Measurements from ENCODE around the gene CBLB.

CBLB gene

DNA sequence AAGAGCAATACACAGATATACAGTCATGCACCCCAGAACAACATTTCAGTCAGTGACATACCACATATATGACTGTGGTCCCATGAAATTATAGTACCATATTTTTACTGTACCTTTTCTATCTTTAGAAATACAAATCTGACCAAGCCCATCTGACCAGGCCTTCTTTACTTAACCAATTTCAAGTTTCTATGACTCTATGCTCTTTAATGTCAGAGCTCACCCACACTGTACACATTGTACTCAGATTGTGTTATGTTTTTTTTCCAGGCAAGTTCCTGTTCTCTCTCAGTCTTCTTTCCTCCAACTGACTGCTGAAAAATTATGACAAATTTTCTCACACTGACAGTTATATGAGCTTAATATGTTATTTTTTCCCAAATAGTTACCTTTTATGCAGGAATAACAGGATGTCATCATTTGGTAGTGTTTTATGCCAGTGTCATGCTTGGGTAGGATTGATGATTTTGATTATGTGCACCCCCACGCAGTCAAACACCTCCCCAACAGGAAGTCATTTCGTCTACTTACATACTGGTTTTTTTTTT, 8.0 kb upstream of the CBLB start:
- H3K4me3 ChIP-seq (ENCODE audit: low read length), result no peak overlapping the region
- DNase-seq (ENCODE audit: low read depth), result no peak
- TF ChIP-seq, protein P1, sequence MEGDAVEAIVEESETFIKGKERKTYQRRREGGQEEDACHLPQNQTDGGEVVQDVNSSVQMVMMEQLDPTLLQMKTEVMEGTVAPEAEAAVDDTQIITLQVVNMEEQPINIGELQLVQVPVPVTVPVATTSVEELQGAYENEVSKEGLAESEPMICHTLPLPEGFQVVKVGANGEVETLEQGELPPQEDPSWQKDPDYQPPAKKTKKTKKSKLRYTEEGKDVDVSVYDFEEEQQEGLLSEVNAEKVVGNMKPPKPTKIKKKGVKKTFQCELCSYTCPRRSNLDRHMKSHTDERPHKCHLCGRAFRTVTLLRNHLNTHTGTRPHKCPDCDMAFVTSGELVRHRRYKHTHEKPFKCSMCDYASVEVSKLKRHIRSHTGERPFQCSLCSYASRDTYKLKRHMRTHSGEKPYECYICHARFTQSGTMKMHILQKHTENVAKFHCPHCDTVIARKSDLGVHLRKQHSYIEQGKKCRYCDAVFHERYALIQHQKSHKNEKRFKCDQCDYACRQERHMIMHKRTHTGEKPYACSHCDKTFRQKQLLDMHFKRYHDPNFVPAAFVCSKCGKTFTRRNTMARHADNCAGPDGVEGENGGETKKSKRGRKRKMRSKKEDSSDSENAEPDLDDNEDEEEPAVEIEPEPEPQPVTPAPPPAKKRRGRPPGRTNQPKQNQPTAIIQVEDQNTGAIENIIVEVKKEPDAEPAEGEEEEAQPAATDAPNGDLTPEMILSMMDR (conservative IDR thresholded peaks at IDR 0.05; ENCODE audit: low read depth, low read length), result no peak

DNA sequence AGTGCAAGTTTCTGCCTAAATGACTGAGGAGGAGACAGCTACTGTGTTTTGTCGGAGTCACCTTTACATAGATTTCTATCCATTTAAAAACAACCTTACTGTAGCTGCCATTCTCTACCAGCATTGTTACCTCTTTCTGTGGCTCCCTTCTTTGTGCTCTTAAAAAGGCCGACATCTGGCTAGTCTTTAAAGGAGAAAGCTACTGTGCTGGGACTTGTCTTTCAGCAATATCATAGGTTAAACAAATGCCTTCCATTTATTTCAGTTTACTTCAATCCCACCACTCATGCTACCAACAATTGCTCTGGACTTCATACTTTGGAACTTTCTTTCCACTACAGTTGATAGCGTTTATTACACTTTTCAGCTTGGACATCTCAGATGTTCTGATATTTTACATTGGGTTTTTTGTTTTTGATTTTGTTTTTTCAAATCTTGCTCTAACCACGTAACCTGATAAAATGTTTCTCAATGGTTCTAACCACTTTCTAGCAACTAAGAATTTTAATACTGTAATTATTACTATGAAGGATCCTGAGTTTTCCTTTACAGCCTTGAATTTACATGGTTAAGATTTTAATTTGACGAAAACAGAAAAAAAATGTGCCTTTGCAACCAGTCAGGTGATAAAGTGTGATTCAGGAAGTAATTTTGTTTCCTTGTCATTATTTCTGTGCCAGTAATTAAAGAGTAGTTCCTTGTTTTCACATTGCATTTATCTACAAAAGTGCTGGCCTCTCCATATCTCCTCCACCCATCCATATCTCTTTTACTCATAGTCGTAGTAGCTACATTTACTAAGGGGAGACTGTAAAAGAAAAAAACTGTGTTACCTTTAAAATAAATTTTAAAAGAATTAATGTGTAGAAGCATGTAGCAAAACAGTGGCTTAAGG, 1.3 kb upstream of the CBLB start:
- TF ChIP-seq, protein P1 (conservative IDR thresholded peaks at IDR 0.05; ENCODE audit: low read depth, low read length), result no peak
- peak overlapping the region; percentile 89 for H3K4me3 ChIP-seq (ENCODE audit: low read length)
- DNase-seq (ENCODE audit: low read depth), result no peak

DNA sequence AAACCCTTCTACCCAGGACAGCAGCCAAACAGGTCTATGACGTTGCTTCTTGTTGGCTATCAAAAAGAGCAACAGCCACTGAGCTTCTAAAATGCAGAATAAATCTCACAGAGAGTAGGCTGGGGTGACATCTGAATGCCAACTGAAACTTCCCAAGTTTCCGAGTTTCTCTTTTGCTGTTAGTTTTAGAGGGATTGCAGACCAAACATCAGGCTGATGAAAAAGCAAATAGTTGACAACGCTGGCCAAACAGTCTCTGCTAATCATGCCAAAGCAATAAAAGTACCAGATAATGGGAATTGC, 670 bp upstream of the CBLB start:
- peak overlapping the region; percentile 89 for H3K4me3 ChIP-seq (ENCODE audit: low read length)
- no peak for DNase-seq (ENCODE audit: low read depth)
- TF ChIP-seq, protein P1 (conservative IDR thresholded peaks at IDR 0.05; ENCODE audit: low read depth, low read length), result no peak

DNA sequence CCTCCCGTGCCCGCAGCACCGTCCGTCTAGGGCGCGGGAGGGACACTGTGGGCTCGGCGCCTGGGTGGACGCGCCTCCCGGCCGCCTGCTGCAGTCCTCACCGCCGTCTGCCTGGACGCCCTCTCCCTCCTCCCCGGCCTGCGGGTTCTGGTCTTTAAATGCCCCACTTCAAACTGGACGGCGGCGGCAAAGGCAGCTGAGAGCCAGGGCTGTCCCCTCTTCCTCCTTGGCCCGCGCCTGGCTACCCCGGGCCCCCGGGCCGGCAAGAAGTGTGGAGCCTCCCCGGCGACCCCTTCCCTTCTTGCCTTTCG, 426 bp downstream of the CBLB start:
- peak overlapping the region; percentile 89 for H3K4me3 ChIP-seq (ENCODE audit: low read length)
- DNase-seq (ENCODE audit: low read depth), result no peak

DNA sequence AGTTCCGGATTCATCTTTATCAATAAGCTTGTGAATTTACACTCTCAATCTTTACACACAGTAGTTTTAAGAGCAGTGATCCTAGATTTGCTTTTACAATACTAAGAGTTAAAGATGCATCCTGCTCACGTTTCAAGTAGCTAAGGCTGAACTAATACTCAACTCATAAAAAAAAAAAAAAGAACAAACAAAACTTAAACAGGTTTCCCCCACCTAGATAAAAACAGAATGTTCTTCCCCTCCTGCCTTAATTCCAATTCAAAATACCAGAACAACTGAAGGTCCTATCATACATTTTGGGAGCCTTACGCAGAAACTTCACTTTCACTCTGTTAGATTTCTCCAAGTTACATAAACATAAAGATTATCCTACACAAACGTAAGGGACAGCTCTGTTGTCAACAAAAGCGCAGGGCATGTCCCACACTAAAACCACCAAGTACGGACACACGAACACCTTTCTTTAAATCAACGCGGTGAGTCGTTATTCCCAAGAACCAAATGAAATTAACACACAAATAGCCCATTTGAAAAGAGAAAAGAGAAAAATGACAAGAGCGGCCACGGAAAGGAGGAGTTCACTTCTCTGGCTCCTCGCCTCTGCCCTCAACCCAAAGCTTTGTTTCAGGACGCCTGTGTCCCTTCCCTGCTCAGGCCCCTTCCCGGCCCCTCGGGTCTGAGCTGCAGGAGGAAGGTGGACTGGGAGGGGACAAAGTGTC, 941 bp downstream of the CBLB start:
- peak overlapping the region; percentile 89 for H3K4me3 ChIP-seq (ENCODE audit: low read length)
- DNase-seq (ENCODE audit: low read depth), result no peak
- TF ChIP-seq, protein P1 (conservative IDR thresholded peaks at IDR 0.05; ENCODE audit: low read depth, low read length), result no peak

More for the DNA sequence above, 426 bp downstream of the CBLB start:
- TF ChIP-seq, protein P1 (conservative IDR thresholded peaks at IDR 0.05; ENCODE audit: low read depth, low read length), result no peak

DNA sequence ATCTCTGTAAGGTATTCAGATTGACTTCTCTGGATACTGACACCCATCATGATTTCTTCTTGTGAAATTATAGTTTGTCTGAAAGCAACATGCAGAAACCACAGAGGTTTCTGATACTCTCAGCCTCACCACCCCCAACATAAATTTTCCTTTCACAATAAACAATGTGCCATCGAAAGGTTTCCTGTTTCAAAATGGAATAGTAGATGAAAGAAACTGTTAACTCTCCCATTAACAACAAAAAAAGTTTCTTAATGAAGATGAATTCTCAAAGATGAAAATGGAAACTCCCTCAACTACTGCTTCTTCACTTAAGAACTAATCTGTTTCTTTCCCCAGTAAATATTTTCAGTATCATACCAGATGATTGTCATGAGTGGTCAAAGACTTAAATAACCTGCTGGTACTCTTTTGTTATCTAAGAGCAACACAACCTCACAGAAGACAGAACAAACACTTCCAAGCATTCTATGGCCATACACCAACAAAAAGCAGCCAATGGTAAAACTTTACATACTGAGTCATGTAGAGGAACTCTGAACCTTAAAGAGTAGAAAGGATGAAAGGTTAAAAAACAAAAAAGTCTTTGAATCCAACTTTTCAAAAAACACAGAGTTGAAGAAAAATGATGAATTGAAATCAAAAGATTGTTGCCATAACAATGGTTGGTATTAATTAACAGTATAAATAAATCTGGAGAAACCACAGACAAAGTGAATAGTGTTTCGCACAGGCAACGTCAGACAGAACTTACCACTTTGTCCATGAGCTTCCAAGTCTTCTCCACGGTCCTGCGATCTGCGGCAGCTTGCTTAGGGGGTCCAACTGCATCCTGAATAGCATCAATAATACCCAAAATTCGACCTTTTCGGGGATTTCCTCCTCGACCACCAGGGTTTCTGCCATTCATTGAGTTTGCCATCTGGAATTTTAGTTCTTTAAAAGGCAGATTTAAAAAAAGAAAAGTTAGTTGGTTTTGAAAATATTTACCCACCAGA, 1.9 kb downstream of the CBLB start:
- no peak for DNase-seq (ENCODE audit: low read depth)
- TF ChIP-seq, protein P1 (conservative IDR thresholded peaks at IDR 0.05; ENCODE audit: low read depth, low read length), result no peak
- H3K4me3 ChIP-seq (ENCODE audit: low read length), result peak overlapping the region; percentile 89
